Bone marrow (tissue), 2 donors: Measurements from ENCODE around the gene GTF2H4.

Source experiments
- DNase-seq, 2 donors: peaks; one replicate each; lab custom pipeline; 2025; lab: John Stamatoyannopoulos, UW

The GTF2H4 gene

DNA sequence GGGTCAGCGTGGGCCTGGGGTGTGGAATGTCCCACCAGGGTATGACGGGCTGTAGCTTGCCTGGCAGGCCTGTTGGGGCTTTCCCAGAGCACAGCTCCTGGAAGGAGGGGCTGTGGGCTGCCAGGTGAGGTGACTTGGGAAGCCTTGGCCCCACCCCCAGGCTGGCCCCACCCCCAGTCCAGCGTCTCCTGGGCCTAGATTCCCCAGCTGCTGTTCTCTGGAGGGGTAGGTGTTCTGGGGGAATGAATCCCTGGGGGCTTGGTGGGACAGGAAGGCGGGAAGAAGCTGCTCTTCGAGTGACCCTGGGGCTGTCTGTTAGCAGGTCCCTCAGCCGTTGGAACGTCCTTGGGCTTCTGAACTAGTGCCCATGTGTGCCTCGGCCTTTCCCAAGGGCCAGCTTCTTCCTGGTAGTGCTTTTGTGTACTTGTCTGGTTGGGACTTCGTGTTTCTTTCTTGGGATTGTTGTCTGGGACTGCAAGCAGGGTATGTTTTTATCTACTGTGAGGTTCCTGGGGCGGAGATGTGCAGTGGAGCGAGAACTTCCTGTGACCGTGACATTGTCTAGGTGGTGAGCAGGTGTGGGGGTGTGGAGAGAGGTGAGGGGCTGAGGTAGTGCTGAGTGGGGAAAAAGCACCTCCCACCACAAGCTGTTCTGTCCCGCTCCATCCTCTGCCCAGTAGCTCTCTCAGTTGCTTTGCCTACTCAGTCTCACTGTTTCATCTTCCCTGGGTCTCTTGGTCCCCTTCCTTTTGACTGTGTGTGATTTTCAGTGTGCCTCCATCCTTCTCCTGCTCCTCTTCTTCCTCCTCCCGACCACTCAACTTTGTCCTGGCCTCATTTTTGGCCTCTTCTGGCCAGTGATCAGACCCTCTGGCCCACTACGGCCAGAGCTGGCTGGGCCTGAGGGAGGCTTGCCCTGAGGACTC is 25.0 kb upstream of the GTF2H4 start:
- no peak for DNase-seq

GRCh38 chr6:30883685-30884520 is 24.1 kb upstream of the GTF2H4 start, which contains the start of gene DDR1:
Gene DDR1 (plus strand): TSS chr6:30884519. CDS start chr6:30888730, 4,211 bp downstream.
- peak in 1 of 2 donors; percentile 6 for DNase-seq

- no peak for DNase-seq
These were observed 23.2 kb upstream of the GTF2H4 start for GRCh38 chr6:30884521-30885480.

DNA sequence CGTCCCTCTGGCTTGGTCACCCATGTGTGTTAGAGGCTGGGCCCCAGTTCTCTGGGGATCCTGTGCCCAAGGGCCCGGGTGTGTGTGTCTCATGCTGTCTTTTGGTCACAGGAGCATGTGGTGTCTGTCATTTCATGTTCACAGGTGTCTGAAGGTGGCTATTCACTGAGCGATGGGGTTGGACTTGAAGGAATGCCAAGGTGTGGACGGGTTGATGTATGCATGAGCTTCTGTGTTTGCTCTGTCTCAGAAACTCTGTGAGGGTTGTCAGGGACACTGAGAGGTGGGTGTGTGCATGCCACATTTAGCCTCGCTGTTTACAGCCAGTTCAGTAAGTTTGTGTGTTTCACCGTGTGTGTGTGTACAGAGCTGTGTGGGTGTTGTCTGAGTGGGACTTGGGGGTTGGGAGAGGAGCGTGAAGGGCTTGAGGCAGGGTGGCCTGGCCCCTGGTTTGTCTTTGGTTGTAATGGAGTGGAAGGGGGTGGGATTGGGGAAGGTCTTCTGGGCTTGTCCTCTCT is 22.5 kb upstream of the GTF2H4 start:
- no peak for DNase-seq

- no peak for DNase-seq
These were observed 21.8 kb upstream of the GTF2H4 start for GRCh38 chr6:30885999-30886896.

- no peak for DNase-seq
These were observed 21.1 kb upstream of the GTF2H4 start for GRCh38 chr6:30886897-30887255.

GRCh38 chr6:30887901-30888815 is 19.8 kb upstream of the GTF2H4 start:
- no peak for DNase-seq

- DNase-seq: no peak
These were observed 19.1 kb upstream of the GTF2H4 start for GRCh38 chr6:30888816-30889495.

- DNase-seq: no peak
These were observed 18.5 kb upstream of the GTF2H4 start for GRCh38 chr6:30889496-30889885.

DNA sequence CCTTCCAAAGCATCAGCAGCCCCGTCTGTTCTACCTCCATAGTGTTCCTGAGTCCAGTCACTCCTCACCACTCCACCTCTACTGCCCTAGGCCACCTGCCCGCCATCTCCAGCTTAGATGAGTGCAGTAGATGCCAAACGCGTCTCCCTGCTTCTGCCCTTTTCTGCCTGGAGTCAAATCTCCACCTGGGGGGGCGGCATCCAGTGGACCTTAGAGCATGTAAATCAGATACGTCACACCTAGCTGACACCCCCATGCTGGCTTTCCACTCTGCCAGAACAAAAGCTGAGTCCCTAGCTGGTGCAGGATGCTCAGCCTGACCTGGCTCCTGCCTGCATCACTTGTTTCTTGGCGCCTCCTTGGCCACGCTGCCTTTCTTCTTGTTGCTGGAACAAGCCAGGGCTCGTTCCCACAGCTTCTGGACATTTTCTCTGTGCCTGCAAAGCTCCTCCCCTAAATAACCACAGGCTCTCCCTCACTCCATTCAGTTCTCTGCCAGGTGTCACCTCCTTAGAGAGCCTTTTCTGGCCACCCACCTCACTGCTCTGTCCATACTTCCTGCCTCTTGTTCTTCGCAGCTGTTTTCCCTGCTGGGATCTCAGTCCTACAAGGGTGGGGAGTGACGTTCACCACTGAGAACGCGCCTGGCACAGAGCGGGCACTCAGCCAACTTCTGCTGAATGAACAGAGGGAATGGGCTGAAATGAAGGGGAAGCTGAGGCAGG is 17.9 kb upstream of the GTF2H4 start:
- DNase-seq: no peak

DNA sequence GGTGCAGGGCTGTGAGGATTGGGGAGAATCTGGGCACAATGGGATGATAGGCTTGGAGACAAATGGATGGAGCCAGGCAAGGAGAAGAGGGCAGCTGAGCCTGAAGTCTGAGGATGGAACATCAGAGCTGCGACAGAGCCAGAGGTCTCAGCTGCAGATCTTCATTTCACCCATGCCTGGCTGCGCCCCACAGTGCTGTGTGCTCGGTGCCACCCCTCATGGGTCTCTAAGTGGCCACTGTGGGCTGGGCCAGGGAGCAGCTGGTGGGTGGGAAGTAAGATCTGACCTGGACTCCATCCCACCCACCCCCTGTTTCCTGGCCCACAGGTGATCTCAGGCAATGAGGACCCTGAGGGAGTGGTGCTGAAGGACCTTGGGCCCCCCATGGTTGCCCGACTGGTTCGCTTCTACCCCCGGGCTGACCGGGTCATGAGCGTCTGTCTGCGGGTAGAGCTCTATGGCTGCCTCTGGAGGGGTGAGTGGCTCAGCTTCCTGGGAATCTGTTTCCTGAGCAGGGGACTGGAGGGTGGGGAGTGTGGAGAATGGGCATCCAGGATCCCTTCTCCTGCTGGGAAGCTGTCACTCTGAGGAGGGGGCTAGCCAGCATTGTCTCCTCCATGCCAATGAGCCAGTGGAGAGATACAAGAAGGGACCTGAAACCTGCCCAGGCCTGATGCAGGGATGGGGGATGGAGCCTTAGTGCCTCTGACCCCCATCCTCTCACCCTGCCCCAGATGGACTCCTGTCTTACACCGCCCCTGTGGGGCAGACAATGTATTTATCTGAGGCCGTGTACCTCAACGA is 17.2 kb upstream of the GTF2H4 start:
- no peak for DNase-seq

- DNase-seq: no peak
These were observed 16.6 kb upstream of the GTF2H4 start for GRCh38 chr6:30891450-30891723.

- DNase-seq: no peak
These were observed 16.0 kb upstream of the GTF2H4 start for GRCh38 chr6:30891816-30892538.

DNA sequence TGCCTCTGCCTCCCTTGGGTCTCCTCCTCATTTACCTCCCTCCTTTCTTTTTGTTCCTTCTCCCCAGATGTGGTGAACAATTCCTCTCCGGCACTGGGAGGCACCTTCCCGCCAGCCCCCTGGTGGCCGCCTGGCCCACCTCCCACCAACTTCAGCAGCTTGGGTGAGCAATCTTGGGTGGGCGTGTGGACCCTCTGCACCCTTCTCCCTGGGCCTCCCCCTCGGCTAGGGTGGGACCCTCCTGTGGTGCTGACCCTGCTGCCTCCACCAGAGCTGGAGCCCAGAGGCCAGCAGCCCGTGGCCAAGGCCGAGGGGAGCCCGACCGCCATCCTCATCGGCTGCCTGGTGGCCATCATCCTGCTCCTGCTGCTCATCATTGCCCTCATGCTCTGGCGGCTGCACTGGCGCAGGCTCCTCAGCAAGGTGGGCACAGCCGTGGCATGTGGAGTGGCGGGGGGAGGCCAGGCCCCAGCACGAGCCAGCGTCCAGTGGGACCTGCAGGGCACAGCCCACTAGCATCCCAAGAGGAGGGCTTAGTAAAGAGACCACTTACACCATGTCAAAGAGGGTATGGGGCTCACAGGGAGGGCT is 14.9 kb upstream of the GTF2H4 start:
- DNase-seq: no peak

GRCh38 chr6:30893666-30894065 is 14.3 kb upstream of the GTF2H4 start:
- no peak for DNase-seq

- no peak for DNase-seq
These were observed 13.6 kb upstream of the GTF2H4 start for GRCh38 chr6:30894381-30894780.
